SW480 (cell line): Measurements from ENCODE around the gene SLC26A2.
A peak's percentile ranks its signal among the peaks of the same experiment; 100 is the strongest.

ENCODE experiments used
- DNase-seq: peaks from one replicate; pipeline ENCODE4 v3.0.0-alpha.2; 2016; ENCODE audit warnings: low spot score

Gene SLC26A2

GRCh38 chr5:149960272-149961185 lies at the start of gene SLC26A2:
SLC26A2 (plus strand) TSS chr5:149960758; CDS start chr5:149977653, 16,895 bp downstream.
- peak; percentile 99 for DNase-seq

GRCh38 chr5:149911031-149911430 lies 49.5 kb upstream of the SLC26A2 start:
- no peak for DNase-seq

GRCh38 chr5:149912226-149912871 lies 48.2 kb upstream of the SLC26A2 start:
- DNase-seq: no peak

GRCh38 chr5:149913436-149914419 lies 46.8 kb upstream of the SLC26A2 start:
- DNase-seq: no peak

GRCh38 chr5:149915392-149916260 lies 44.9 kb upstream of the SLC26A2 start:
- no peak for DNase-seq

GRCh38 chr5:149916334-149917072 lies 44.1 kb upstream of the SLC26A2 start:
- no peak for DNase-seq

- DNase-seq: no peak
Observed at GRCh38 chr5:149917073-149917676, 43.4 kb upstream of the SLC26A2 start.

- DNase-seq: no peak
Observed at GRCh38 chr5:149921597-149921996, 39.0 kb upstream of the SLC26A2 start.

- no peak for DNase-seq
Observed at GRCh38 chr5:149922950-149923349, 37.6 kb upstream of the SLC26A2 start.

- no peak for DNase-seq
Observed at GRCh38 chr5:149924486-149924885, 36.1 kb upstream of the SLC26A2 start.

GRCh38 chr5:149930043-149930748 lies 30.4 kb upstream of the SLC26A2 start:
- DNase-seq: no peak

- DNase-seq: no peak
Observed at GRCh38 chr5:149930749-149931574, 29.6 kb upstream of the SLC26A2 start.

- no peak for DNase-seq
Observed at GRCh38 chr5:149931992-149932436, 28.5 kb upstream of the SLC26A2 start.

- no peak for DNase-seq
Observed at GRCh38 chr5:149932445-149933350, 27.9 kb upstream of the SLC26A2 start.

- DNase-seq: peak; percentile 38
Observed at GRCh38 chr5:149935431-149935901, 25.1 kb upstream of the SLC26A2 start.

- no peak for DNase-seq
Observed at GRCh38 chr5:149936044-149936699, 24.4 kb upstream of the SLC26A2 start.
